A549 (cell line): Measurements from ENCODE around the gene SLC24A3. TPM values are rescaled to one million over a fixed set of nuclear protein-coding genes. Genes with fewer than 3 reads are reported as not detected.

Source experiments
- ATAC-seq, 2 experiments: fragments of 200-7000 bp in 1 of 2; fragments of >200 bp in 1 of 2; cut with Nextera tagmentation in 1 of 2; cut with Tn5 transposase in 1 of 2; 3 replicates each; pipeline versions ENCODE4 v1.8.0 to v1.9.1; 2018 to 2020; ENCODE audit warnings: mild to moderate bottlenecking in 1 of 2, moderate library complexity in 1 of 2
- CTCF ChIA-PET: fragments of 300-600 bp; sonication (Branson Sonifier 250); formaldehyde crosslinking; extraction: SDS; loops from one replicate; lab custom pipeline; 2021; ENCODE audit warnings: antibody characterized with exemption, inconsistent platforms; lab: Yijun Ruan, JAX
- POLR2A ChIA-PET: fragments of 350-600 bp; formaldehyde crosslinking; extraction: SDS; loops from one replicate; lab custom pipeline; 2021; ENCODE audit warnings: antibody characterized with exemption, inconsistent platforms; lab: Yijun Ruan, JAX
- DNase-seq, 2 experiments: peaks; one replicate each; pipeline versions ENCODE4 v3.0.0 to v3.0.0-alpha.2; 2011 to 2016; ENCODE audit warnings: low read depth in 1 of 2, low spot score in 1 of 2
- FAIRE-seq: peaks from 2 replicates; lab custom pipeline; 2011; peaks lifted over from hg19 to GRCh38; lab: Jason Lieb, UNC
- H3K27ac ChIP-seq, 2 experiments: fragments of >200 bp; sonication (Bioruptor Twin); formaldehyde crosslinking; 3 replicates each; pipeline ENCODE4 v1.5.1; 2016 to 2017
- H3K4me1 ChIP-seq: fragments of >200 bp; sonication (Bioruptor Twin); formaldehyde crosslinking; 3 replicates; pipeline ENCODE4 v1.6.1; 2016
- H3K4me2 ChIP-seq: fragments of >200 bp; sonication (Bioruptor Twin); formaldehyde crosslinking; 3 replicates; pipeline ENCODE4 v1.6.1; 2016
- H3K4me3 ChIP-seq: fragments of >200 bp; sonication (Bioruptor Twin); formaldehyde crosslinking; 3 replicates; pipeline ENCODE4 v1.5.1; 2016
- H3K9me3 ChIP-seq: fragments of >200 bp; sonication (Bioruptor Twin); formaldehyde crosslinking; 3 replicates; pipeline ENCODE4 v1.6.1; 2016
- ATOH8 ChIP-seq: fragments of 250-450 bp; sonication (Bioruptor Pico); IDR thresholded peaks from 2 replicates; pipeline ENCODE4 v1.5.0; 2020; ENCODE audit warnings: low read depth, mild to moderate bottlenecking, moderate library complexity
- CHD4 ChIP-seq: fragments of 200-600 bp; sonication (generic); IDR thresholded peaks from 2 replicates; pipeline ENCODE4 v1.6.1; 2016; ENCODE audit warnings: antibody characterized with exemption, mild to moderate bottlenecking, borderline replicate concordance
- E2F6 ChIP-seq: IDR thresholded peaks from 2 replicates; pipeline ENCODE4 v1.6.1; 2012; ENCODE audit warnings: low read depth, borderline replicate concordance
- ESRRA ChIP-seq: fragments of 150-350 bp; IDR thresholded peaks from 2 replicates; pipeline ENCODE4 v1.6.1; 2014; ENCODE audit warnings: mild to moderate bottlenecking, low read length, borderline replicate concordance
- FOSB ChIP-seq: fragments of 250-450 bp; sonication (Bioruptor Pico); IDR thresholded peaks from 2 replicates; pipeline ENCODE4 v1.5.0; 2020; ENCODE audit warnings: mild to moderate bottlenecking, moderate library complexity
- HOXA7 ChIP-seq: fragments of 250-450 bp; sonication (Bioruptor Pico); IDR thresholded peaks from 2 replicates; pipeline ENCODE4 v1.5.0; 2020; ENCODE audit warnings: mild to moderate bottlenecking, moderate library complexity
- HOXB13 ChIP-seq: fragments of 250-450 bp; sonication (Bioruptor Pico); IDR thresholded peaks from 2 replicates; pipeline ENCODE4 v1.5.0; 2020; ENCODE audit warnings: low read depth, mild to moderate bottlenecking, moderate library complexity
- HOXB5 ChIP-seq: fragments of 250-450 bp; sonication (Bioruptor Pico); IDR thresholded peaks from 2 replicates; pipeline ENCODE4 v1.5.0; 2020; ENCODE audit warnings: mild to moderate bottlenecking, moderate library complexity
- NFE2L2 ChIP-seq: fragments of 150-350 bp; conservative IDR thresholded peaks from 2 replicates; pipeline ENCODE4 v1.6.1; 2014; ENCODE audit warnings: low read length
- RCOR1 ChIP-seq: fragments of 150-350 bp; IDR thresholded peaks from 2 replicates; pipeline ENCODE4 v1.6.1; 2014; ENCODE audit warnings: antibody characterized with exemption, low read length, low read depth
- RFX5 ChIP-seq: fragments of 450-650 bp; IDR thresholded peaks from 2 replicates; pipeline ENCODE4 v1.7.1; 2014; ENCODE audit warnings: antibody characterized with exemption, mild to moderate bottlenecking, moderate library complexity
- SMC3 ChIP-seq: fragments of >200 bp; sonication (Bioruptor Twin); formaldehyde crosslinking; IDR thresholded peaks from 3 replicates; pipeline ENCODE4 v1.6.1; 2018; ENCODE audit warnings: inconsistent platforms
- SREBF2 ChIP-seq: fragments of 450-650 bp; IDR thresholded peaks from 2 replicates; pipeline ENCODE4 v1.6.1; 2014; ENCODE audit warnings: mild to moderate bottlenecking, moderate library complexity
- TFCP2L1 ChIP-seq: fragments of 250-450 bp; sonication (Bioruptor Pico); IDR thresholded peaks from 2 replicates; pipeline ENCODE4 v1.5.0; 2021; ENCODE audit warnings: mild to moderate bottlenecking
- TP53 ChIP-seq: fragments of 250-450 bp; sonication (Bioruptor Pico); IDR thresholded peaks from 2 replicates; pipeline ENCODE4 v1.5.0; 2021; ENCODE audit warnings: mild to moderate bottlenecking, moderate library complexity
- ZC3H11A ChIP-seq: fragments of 450-650 bp; IDR thresholded peaks from 2 replicates; pipeline ENCODE4 v1.6.1; 2014; ENCODE audit warnings: antibody characterized with exemption, mild to moderate bottlenecking
- ZFP36 ChIP-seq: fragments of 450-650 bp; IDR thresholded peaks from 2 replicates; pipeline ENCODE4 v1.6.1; 2014; ENCODE audit warnings: borderline replicate concordance; ENCODE audit not compliant: partially characterized antibody
- WGBS: methylation state at CpG from one replicate; pipeline ENCODE4 v1.1.6; 2017; ENCODE audit errors: missing lambda C conversion rate; 5-methylcytosine and 5-hydroxymethylcytosine counted together
- polyA plus RNA-seq, 4 experiments: library from polyadenylated mRNA; depleted of rRNA in 3 of 4; stranded (reverse); fragments of >200 nt; fragmentation: RNase III in 1 of 4; extraction: RNeasy Plus Mini Kit Qiagen cat#74134 plus additional on column Dnase treatment in 1 of 4; gene quantifications; 2 replicates in 3 of 4; 3 replicates in 1 of 4; pipeline ENCODE4 v1.2.3, GENCODE V29; 2011 to 2017
- TF ChIP-seq, protein P1 (sequence below): fragments of 200-600 bp; sonication (generic); IDR thresholded peaks from 2 replicates; pipeline ENCODE4 v1.6.1; 2016; ENCODE audit warnings: antibody characterized with exemption, mild to moderate bottlenecking, moderate library complexity
- TF ChIP-seq, protein P2 (sequence below): fragments of >200 bp; sonication (Bioruptor Twin); formaldehyde crosslinking; IDR thresholded peaks from 3 replicates; pipeline ENCODE4 v1.6.1; 2016
- TF ChIP-seq, protein P3 (sequence below): fragments of >200 bp; sonication (Bioruptor Twin); formaldehyde crosslinking; IDR thresholded peaks from 3 replicates; pipeline ENCODE4 v1.5.1; 2016

Gene SLC24A3
- polyA plus RNA-seq, 2 of the 4 experiments (the other 2 are of a cell fraction): 0.08 TPM; not detected in 1

GRCh38 chr20:19504251-19504650, 291.8 kb downstream of the SLC24A3 start:
- DNase-seq (no peak), FAIRE-seq (no peak), ATAC-seq (no peak)
- Histone ChIP-seq H3K4me3 (no peak overlapping the region), H3K9me3 (no peaks in the 10 kb centered on the region), H3K27ac (no peak overlapping the region), H3K4me2 (no peak overlapping the region), H3K4me1 (no peaks in the 10 kb centered on the region)
- ChIA-PET POLR2A (no interaction called here), CTCF (no interaction called here)
- TF ChIP-seq FOSB: no peak
- no peak for TF ChIP-seq HOXB13 (CRISPR knock-in tag)
- no peak for TF ChIP-seq HOXB5
- no peak for TF ChIP-seq SMC3
- no peak for TF ChIP-seq ATOH8 (CRISPR knock-in tag)
- TF ChIP-seq RFX5: no peak
- no peak for TF ChIP-seq ESRRA
- TF ChIP-seq TP53: no peak

DNA sequence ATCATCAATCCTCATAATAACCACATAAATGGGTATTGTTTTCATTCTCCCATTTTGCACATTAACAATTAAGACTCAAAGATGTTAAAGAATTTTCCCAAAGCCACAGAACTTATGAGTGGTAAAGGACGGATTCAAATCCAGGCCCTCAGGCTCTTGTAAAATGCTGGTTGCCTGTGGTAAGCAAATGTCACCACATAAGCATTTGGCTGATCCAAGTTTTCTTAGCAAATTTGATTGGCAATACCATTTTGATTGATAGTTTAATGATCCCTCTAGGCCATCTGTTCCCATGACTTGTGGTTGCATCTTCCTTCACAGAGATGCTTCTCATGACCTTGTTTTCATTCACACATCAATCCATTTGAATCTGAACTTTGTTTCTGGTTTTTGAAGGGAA, 293.6 kb downstream of the SLC24A3 start:
- Histone ChIP-seq H3K4me1 (no peaks in the 10 kb centered on the region), H3K4me3 (no peak overlapping the region), H3K4me2 (no peak overlapping the region), H3K9me3 (no peaks in the 10 kb centered on the region), H3K27ac (no peak overlapping the region)
- 2% methylated on average over 1 of the region's 1 CpG for WGBS
- DNase-seq (no peak), FAIRE-seq (no peak), ATAC-seq (no peak)
- TF ChIP-seq HOXB5 (no peak), NFE2L2 (no peak), TFCP2L1 (CRISPR knock-in tag) (no peak), TP53 (no peak), CHD4 (no peak), ZC3H11A (no peak), E2F6 (no peak), ZFP36 (no peak), SREBF2 (no peak), SMC3 (no peak), RCOR1 (no peak), HOXA7 (CRISPR knock-in tag) (no peak)
- TF ChIP-seq, protein P1, sequence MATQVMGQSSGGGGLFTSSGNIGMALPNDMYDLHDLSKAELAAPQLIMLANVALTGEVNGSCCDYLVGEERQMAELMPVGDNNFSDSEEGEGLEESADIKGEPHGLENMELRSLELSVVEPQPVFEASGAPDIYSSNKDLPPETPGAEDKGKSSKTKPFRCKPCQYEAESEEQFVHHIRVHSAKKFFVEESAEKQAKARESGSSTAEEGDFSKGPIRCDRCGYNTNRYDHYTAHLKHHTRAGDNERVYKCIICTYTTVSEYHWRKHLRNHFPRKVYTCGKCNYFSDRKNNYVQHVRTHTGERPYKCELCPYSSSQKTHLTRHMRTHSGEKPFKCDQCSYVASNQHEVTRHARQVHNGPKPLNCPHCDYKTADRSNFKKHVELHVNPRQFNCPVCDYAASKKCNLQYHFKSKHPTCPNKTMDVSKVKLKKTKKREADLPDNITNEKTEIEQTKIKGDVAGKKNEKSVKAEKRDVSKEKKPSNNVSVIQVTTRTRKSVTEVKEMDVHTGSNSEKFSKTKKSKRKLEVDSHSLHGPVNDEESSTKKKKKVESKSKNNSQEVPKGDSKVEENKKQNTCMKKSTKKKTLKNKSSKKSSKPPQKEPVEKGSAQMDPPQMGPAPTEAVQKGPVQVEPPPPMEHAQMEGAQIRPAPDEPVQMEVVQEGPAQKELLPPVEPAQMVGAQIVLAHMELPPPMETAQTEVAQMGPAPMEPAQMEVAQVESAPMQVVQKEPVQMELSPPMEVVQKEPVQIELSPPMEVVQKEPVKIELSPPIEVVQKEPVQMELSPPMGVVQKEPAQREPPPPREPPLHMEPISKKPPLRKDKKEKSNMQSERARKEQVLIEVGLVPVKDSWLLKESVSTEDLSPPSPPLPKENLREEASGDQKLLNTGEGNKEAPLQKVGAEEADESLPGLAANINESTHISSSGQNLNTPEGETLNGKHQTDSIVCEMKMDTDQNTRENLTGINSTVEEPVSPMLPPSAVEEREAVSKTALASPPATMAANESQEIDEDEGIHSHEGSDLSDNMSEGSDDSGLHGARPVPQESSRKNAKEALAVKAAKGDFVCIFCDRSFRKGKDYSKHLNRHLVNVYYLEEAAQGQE: no peak
- TF ChIP-seq, protein P2, sequence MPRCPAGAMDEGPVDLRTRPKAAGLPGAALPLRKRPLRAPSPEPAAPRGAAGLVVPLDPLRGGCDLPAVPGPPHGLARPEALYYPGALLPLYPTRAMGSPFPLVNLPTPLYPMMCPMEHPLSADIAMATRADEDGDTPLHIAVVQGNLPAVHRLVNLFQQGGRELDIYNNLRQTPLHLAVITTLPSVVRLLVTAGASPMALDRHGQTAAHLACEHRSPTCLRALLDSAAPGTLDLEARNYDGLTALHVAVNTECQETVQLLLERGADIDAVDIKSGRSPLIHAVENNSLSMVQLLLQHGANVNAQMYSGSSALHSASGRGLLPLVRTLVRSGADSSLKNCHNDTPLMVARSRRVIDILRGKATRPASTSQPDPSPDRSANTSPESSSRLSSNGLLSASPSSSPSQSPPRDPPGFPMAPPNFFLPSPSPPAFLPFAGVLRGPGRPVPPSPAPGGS: no peak
- TF ChIP-seq, protein P3, sequence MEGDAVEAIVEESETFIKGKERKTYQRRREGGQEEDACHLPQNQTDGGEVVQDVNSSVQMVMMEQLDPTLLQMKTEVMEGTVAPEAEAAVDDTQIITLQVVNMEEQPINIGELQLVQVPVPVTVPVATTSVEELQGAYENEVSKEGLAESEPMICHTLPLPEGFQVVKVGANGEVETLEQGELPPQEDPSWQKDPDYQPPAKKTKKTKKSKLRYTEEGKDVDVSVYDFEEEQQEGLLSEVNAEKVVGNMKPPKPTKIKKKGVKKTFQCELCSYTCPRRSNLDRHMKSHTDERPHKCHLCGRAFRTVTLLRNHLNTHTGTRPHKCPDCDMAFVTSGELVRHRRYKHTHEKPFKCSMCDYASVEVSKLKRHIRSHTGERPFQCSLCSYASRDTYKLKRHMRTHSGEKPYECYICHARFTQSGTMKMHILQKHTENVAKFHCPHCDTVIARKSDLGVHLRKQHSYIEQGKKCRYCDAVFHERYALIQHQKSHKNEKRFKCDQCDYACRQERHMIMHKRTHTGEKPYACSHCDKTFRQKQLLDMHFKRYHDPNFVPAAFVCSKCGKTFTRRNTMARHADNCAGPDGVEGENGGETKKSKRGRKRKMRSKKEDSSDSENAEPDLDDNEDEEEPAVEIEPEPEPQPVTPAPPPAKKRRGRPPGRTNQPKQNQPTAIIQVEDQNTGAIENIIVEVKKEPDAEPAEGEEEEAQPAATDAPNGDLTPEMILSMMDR: no peak
- CTCF ChIA-PET: no interaction called here
- POLR2A ChIA-PET: no interaction called here
